Mucosa of gallbladder (tissue), 1 donor: ENCODE measurements around the gene IMPA2. TPM values are rescaled to one million over a fixed set of nuclear protein-coding genes. Genes with fewer than 3 reads are reported as not detected.
A peak's percentile ranks its signal among the peaks of the same experiment; 100 is the strongest.
"Not testable (repeated sequence)": the region's sequence is repeated elsewhere in the genome, so short reads cannot be mapped to it uniquely, and the experiment has no call there.

Experiments
- DNase-seq: peaks from one replicate; pipeline ENCODE4 v3.0.0-alpha.2; 2020; ENCODE audit warnings: low spot score
- total RNA-seq: library from RNA; stranded (reverse); gene quantifications from one replicate; pipeline ENCODE4 v1.2.1, GENCODE V29; 2021
- donor health status: DM: no; HTN: no; CAD: no.

The IMPA2 gene
- total RNA-seq, 1 donor from 2014 or later = 64.2 TPM

- no peak for DNase-seq
Measured at GRCh38 chr18:11962597-11962996, 18.7 kb upstream of the IMPA2 start.

- no peak for DNase-seq
Measured at GRCh38 chr18:11963991-11964484, 17.3 kb upstream of the IMPA2 start.

GRCh38 chr18:11969904-11970835 is 11.1 kb upstream of the IMPA2 start:
- no peak for DNase-seq

- not testable (repeated sequence) for DNase-seq
Measured at GRCh38 chr18:11970836-11971226, 10.5 kb upstream of the IMPA2 start.

GRCh38 chr18:11972371-11973174 is 8.7 kb upstream of the IMPA2 start:
- no peak for DNase-seq

GRCh38 chr18:11974741-11975325 is 6.5 kb upstream of the IMPA2 start:
- DNase-seq = no peak

GRCh38 chr18:11975723-11976122 is 5.6 kb upstream of the IMPA2 start:
- no peak for DNase-seq

- no peak for DNase-seq
Measured at GRCh38 chr18:11976315-11977152, 4.8 kb upstream of the IMPA2 start.

GRCh38 chr18:11977153-11977466 is 4.2 kb upstream of the IMPA2 start:
- no peak for DNase-seq

- no peak for DNase-seq
Measured at GRCh38 chr18:11978956-11979355, 2.4 kb upstream of the IMPA2 start.

GRCh38 chr18:11980163-11980493 is 1.2 kb upstream of the IMPA2 start:
- no peak for DNase-seq

- DNase-seq = peak; percentile 97
Measured at GRCh38 chr18:11980494-11981191, 664 bp upstream of the IMPA2 start.

GRCh38 chr18:11981543-11982366 is 448 bp downstream of the IMPA2 start:
- no peak for DNase-seq

- no peak for DNase-seq
Measured at GRCh38 chr18:11982981-11983380, 1.7 kb downstream of the IMPA2 start.

- DNase-seq = no peak
Measured at GRCh38 chr18:11983592-11983991, 2.3 kb downstream of the IMPA2 start.

- no peak for DNase-seq
Measured at GRCh38 chr18:11984091-11984490, 2.8 kb downstream of the IMPA2 start.

GRCh38 chr18:11985586-11985985 is 4.3 kb downstream of the IMPA2 start:
- no peak for DNase-seq

- no peak for DNase-seq
Measured at GRCh38 chr18:11986061-11986460, 4.8 kb downstream of the IMPA2 start.

GRCh38 chr18:11987527-11987926 is 6.2 kb downstream of the IMPA2 start:
- no peak for DNase-seq

GRCh38 chr18:11989174-11989573 is 7.9 kb downstream of the IMPA2 start:
- no peak for DNase-seq
